ENCODE measurements around the gene FOXP1.

The FOXP1 gene

DNA sequence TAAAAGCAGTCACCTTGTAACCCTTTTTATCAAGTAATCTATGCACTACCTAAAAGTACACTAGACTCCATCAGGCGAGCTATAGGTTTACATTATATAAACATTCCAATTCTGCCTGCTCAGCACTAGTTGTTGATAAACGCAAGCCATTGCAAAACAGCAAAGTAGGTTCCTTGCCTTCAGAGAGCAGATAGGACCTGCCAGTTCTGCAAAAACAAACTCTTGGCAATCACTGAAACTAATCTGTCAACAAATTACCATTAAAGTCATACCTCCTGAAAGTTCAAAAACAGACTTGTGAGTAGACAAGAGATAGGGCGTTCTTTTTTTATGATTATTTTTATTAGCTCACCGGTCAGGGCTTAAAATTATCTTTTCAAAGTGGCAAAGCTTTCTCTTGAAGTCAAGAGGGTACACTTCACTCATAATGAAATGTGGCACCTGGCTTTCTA lies 392.5 kb downstream of the FOXP1 start:
- Histone ChIP-seq H3K27me3 (ENCODE audit: control insufficient read depth, low read length) (no peaks in the 10 kb centered on the region), H3K79me2 (ENCODE audit: control insufficient read depth, low read length) (no peaks in the 10 kb centered on the region), H3K4me1 (ENCODE audit: control insufficient read depth, low read length) (peaks cover 3% of the 10 kb centered on the region), H3F3A (ENCODE audit: control insufficient read depth, insufficient read depth) (peaks cover under 1% of the 10 kb centered on the region), H4K20me1 (ENCODE audit: control insufficient read depth, insufficient read depth, low read depth, low read length) (no peaks in the 10 kb centered on the region), H3K36me3 (ENCODE audit: control insufficient read depth, low read length) (peaks cover 5% of the 10 kb centered on the region; the same call in 1 of the 2 replicates), H3K4me3 (ENCODE audit: low read length) (no peak overlapping the region), H3K4me2 (ENCODE audit: low read length) (no peak overlapping the region), H3K27ac (ENCODE audit: low read depth, low read length) (no peak overlapping the region), H3K9me2 (replicated peaks; ENCODE audit: control insufficient read depth, low read length) (no peaks in the 10 kb centered on the region), H3K9me3 (ENCODE audit: control insufficient read depth, insufficient read depth, low read length) (no peaks in the 10 kb centered on the region)
- no peak for TF ChIP-seq EZH2phosphoT487 (IDR thresholded peaks at IDR 0.05; ENCODE audit: borderline replicate concordance, low read length)
- TF ChIP-seq, protein P1, sequence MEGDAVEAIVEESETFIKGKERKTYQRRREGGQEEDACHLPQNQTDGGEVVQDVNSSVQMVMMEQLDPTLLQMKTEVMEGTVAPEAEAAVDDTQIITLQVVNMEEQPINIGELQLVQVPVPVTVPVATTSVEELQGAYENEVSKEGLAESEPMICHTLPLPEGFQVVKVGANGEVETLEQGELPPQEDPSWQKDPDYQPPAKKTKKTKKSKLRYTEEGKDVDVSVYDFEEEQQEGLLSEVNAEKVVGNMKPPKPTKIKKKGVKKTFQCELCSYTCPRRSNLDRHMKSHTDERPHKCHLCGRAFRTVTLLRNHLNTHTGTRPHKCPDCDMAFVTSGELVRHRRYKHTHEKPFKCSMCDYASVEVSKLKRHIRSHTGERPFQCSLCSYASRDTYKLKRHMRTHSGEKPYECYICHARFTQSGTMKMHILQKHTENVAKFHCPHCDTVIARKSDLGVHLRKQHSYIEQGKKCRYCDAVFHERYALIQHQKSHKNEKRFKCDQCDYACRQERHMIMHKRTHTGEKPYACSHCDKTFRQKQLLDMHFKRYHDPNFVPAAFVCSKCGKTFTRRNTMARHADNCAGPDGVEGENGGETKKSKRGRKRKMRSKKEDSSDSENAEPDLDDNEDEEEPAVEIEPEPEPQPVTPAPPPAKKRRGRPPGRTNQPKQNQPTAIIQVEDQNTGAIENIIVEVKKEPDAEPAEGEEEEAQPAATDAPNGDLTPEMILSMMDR (IDR thresholded peaks at IDR 0.05; ENCODE audit: low read depth, low read length, poor library complexity, severe bottlenecking): no peak

GRCh38 chr3:71189480-71189879 lies 394.0 kb downstream of the FOXP1 start:
- Histone ChIP-seq H3K4me2 (ENCODE audit: low read length) (no peak overlapping the region), H3K9me2 (replicated peaks; ENCODE audit: control insufficient read depth, low read length) (no peaks in the 10 kb centered on the region), H3K27ac (ENCODE audit: low read depth, low read length) (no peak overlapping the region), H3K79me2 (ENCODE audit: control insufficient read depth, low read length) (no peaks in the 10 kb centered on the region), H3K4me3 (ENCODE audit: low read length) (no peak overlapping the region), H4K20me1 (ENCODE audit: control insufficient read depth, insufficient read depth, low read depth, low read length) (no peaks in the 10 kb centered on the region), H3K9me3 (ENCODE audit: control insufficient read depth, insufficient read depth, low read length) (no peaks in the 10 kb centered on the region), H3K27me3 (ENCODE audit: control insufficient read depth, low read length) (no peaks in the 10 kb centered on the region), H3F3A (ENCODE audit: control insufficient read depth, insufficient read depth) (peaks cover 4% of the 10 kb centered on the region), H3K4me1 (ENCODE audit: control insufficient read depth, low read length) (peaks cover 11% of the 10 kb centered on the region), H3K36me3 (ENCODE audit: control insufficient read depth, low read length) (no peaks in the 10 kb centered on the region)
- TF ChIP-seq EZH2phosphoT487 (IDR thresholded peaks at IDR 0.05; ENCODE audit: borderline replicate concordance, low read length): no peak
- TF ChIP-seq, protein P1 (IDR thresholded peaks at IDR 0.05; ENCODE audit: low read depth, low read length, poor library complexity, severe bottlenecking): no peak

DNA sequence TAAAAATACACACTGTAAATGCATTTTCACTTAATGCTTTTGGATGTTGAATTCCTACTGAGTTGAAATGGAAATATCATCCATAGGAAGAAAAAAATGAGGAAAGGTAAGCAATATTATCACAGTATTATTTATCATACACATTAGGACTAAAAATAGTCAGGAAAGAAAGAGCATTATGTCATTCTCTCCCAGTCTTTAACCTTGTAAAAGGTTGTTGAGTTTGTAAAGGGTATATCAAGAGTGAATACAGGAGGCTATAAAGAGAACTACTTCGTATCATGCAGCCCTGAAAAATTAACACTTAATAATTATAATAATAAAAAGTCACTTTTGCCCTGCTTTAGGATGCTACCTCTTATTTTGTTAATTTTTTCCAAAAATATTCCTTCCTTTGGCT lies 395.8 kb downstream of the FOXP1 start:
- H3K79me2 ChIP-seq (ENCODE audit: control insufficient read depth, low read length): no peaks in the 10 kb centered on the region
- H3K4me1 ChIP-seq (ENCODE audit: control insufficient read depth, low read length): peaks cover 27% of the 10 kb centered on the region
- no peaks in the 10 kb centered on the region for H4K20me1 ChIP-seq (ENCODE audit: control insufficient read depth, insufficient read depth, low read depth, low read length)
- peaks cover 4% of the 10 kb centered on the region for H3F3A ChIP-seq (ENCODE audit: control insufficient read depth, insufficient read depth)
- no peaks in the 10 kb centered on the region for H3K27me3 ChIP-seq (ENCODE audit: control insufficient read depth, low read length)
- H3K9me2 ChIP-seq (replicated peaks; ENCODE audit: control insufficient read depth, low read length): no peaks in the 10 kb centered on the region
- H3K4me3 ChIP-seq (ENCODE audit: low read length): no peak overlapping the region
- H3K27ac ChIP-seq (ENCODE audit: low read depth, low read length): no peak overlapping the region
- no peaks in the 10 kb centered on the region for H3K9me3 ChIP-seq (ENCODE audit: control insufficient read depth, insufficient read depth, low read length)
- no peak overlapping the region for H3K4me2 ChIP-seq (ENCODE audit: low read length)
- TF ChIP-seq, protein P1 (IDR thresholded peaks at IDR 0.05; ENCODE audit: low read depth, low read length, poor library complexity, severe bottlenecking): no peak
- TF ChIP-seq EZH2phosphoT487 (IDR thresholded peaks at IDR 0.05; ENCODE audit: borderline replicate concordance, low read length): no peak
- no peaks in the 10 kb centered on the region for H3K36me3 ChIP-seq (ENCODE audit: control insufficient read depth, low read length)
